Activated T-cell treated with anti-CD3 and anti-CD28 coated beads, Interleukin-2, amount 50 U/mL, for 72 hours (primary cell): ENCODE measurements around the gene G6PC2. TPM values are rescaled to one million over a fixed set of nuclear protein-coding genes. Genes with fewer than 3 reads are reported as not detected.

ENCODE experiments used
- ATAC-seq, 2 donors: fragments of 150-1000 bp; cut with Tn5 transposase; replicated peaks in 1 of 2; 2 replicates each; pipeline ENCODE4 v1.10.0; 2021; ENCODE audit warnings: moderate library complexity in 2 of 2, mild to moderate bottlenecking in 1 of 2
- DNase-seq, 2 donors: peaks; one replicate each; pipeline ENCODE4 v3.0.0; 2021 to 2022; ENCODE audit warnings: mixed read lengths in 1 of 2
- H3K27ac Mint-ChIP-seq: one replicate; pipeline ENCODE4 v1.8.0; 2022; ENCODE audit warnings: mild to moderate bottlenecking, moderate library complexity, mixed read lengths
- H3K27me3 Mint-ChIP-seq: one replicate; pipeline ENCODE4 v1.8.0; 2022; ENCODE audit warnings: low read depth, mixed read lengths
- H3K36me3 Mint-ChIP-seq, 2 donors: one replicate each; pipeline ENCODE4 v1.8.0; 2022; ENCODE audit warnings: mixed read lengths in 2 of 2, mild to moderate bottlenecking in 1 of 2; ENCODE audit not compliant: insufficient read depth in 2 of 2
- H3K4me1 Mint-ChIP-seq: one replicate; pipeline ENCODE4 v1.8.0; 2022; ENCODE audit warnings: low read depth, mixed read lengths
- H3K4me3 Mint-ChIP-seq, 2 donors: one replicate each; pipeline ENCODE4 v1.8.0; 2022; ENCODE audit warnings: mild to moderate bottlenecking in 2 of 2, mixed read lengths in 2 of 2, moderate library complexity in 2 of 2
- H3K9me3 Mint-ChIP-seq, 2 donors: one replicate each; pipeline ENCODE4 v1.8.0; 2022; ENCODE audit warnings: mixed read lengths in 2 of 2
- total RNA-seq, 2 donors: library from RNA; stranded (reverse); gene quantifications; one replicate each; pipeline ENCODE4 v1.2.3, GENCODE V29; 2022

G6PC2 gene
- total RNA-seq, 2 donors from 2014 or later, result not detected

DNA sequence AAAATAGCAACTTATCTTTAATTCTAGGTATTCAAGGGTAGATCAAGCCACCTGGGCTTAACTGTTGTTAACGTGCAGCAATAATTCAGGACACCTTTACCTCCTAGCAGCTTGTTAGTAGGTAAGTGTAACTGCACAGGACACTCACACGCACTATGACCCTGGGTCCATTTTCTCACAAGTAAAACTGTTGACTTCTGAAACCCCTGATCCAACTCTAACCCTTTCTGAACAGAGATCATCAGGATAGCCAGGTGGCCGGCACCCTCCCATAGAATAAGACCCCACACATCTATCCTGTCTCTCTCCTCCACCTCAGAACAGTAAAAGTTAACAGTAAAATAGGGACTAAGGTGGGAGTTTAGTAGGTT lies 11.5 kb upstream of the G6PC2 start:
- H3K36me3 Mint-ChIP-seq, result peaks cover 4 to 27% of the 10 kb centered on the region in 2 donors
- ATAC-seq (no peak), DNase-seq (no peak)
- H3K9me3 Mint-ChIP-seq, result no peaks in the 10 kb centered on the region
- peak overlapping the region; percentile 83 for H3K27ac Mint-ChIP-seq
- H3K4me3 Mint-ChIP-seq, result peak overlapping the region; percentile 91 to 93
- H3K4me1 Mint-ChIP-seq, result peaks cover 32% of the 10 kb centered on the region
- peaks cover 16% of the 10 kb centered on the region for H3K27me3 Mint-ChIP-seq

- Mint-ChIP-seq H3K36me3 (peaks cover 3 to 27% of the 10 kb centered on the region in 2 donors), H3K27me3 (peaks cover 17% of the 10 kb centered on the region), H3K27ac (peak within 1 kb of the TSS; percentile 83), H3K4me1 (peaks cover 27% of the 10 kb centered on the region), H3K4me3 (peak within 1 kb of the TSS; percentile 91 to 93), H3K9me3 (no peaks in the 10 kb centered on the region)
- peak; percentile 88 to 92 for DNase-seq
- peak; percentile 100 for ATAC-seq
Measured at GRCh38 chr2:168890006-168890782, 10.9 kb upstream of the G6PC2 start, which contains the start of gene SPC25. Gene SPC25 (minus strand): TSS chr2:168890430. CDS start chr2:168889519, 911 bp downstream.

DNA sequence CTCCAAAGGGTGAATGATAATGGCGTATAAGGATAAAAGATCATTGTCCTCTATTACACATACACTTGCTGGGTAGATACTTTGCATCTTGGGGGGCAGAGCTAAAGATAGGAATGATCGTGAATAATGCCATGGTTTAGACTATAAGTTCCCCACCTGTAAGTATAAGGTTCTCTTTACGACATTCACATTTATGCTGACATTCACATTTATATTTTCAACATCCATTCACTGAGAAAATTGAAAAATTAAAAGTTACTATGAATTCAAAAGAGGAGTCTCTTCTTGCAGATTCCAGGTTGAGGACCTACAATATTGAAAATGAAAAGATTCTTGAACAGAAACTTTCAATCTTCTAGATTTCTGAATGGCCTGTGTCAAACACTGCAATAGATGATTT lies 8.8 kb upstream of the G6PC2 start:
- no peak for ATAC-seq
- H3K27me3 Mint-ChIP-seq, result peaks cover 17% of the 10 kb centered on the region
- DNase-seq, result no peak
- H3K36me3 Mint-ChIP-seq, result peaks cover 3 to 9% of the 10 kb centered on the region in 2 donors
- peaks cover 19% of the 10 kb centered on the region for H3K4me1 Mint-ChIP-seq
- no peak overlapping the region for H3K27ac Mint-ChIP-seq
- no peaks in the 10 kb centered on the region for H3K9me3 Mint-ChIP-seq
- H3K4me3 Mint-ChIP-seq, result no peak overlapping the region

GRCh38 chr2:168894101-168894500 lies 7.0 kb upstream of the G6PC2 start:
- Mint-ChIP-seq H3K36me3 (peaks cover 3% of the 10 kb centered on the region in 2 donors), H3K4me1 (peaks cover 18% of the 10 kb centered on the region), H3K27me3 (peaks cover 17% of the 10 kb centered on the region), H3K4me3 (no peak overlapping the region), H3K9me3 (no peaks in the 10 kb centered on the region), H3K27ac (no peak overlapping the region)
- ATAC-seq (no peak), DNase-seq (no peak)

DNA sequence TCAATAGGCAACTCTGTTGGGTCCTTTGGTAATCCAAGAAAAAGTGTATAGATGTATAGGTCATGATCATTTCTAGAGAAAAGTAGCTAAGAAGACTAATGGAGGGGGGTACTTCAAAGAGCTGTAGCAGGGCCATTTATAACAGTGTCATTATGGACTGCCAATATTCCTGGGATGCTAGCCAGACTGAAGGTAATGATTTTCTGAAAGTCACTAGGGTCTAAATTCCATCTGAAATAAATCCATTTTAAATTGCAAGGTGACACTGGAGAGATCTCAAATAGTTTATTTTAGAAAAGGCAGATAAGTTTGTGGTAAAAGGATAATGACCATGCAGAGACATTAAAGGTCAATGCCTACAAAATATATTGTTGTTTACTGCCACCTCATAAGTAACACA lies 6.4 kb upstream of the G6PC2 start:
- DNase-seq (no peak), ATAC-seq (no peak)
- Mint-ChIP-seq H3K27ac (no peak overlapping the region), H3K4me1 (peaks cover 11% of the 10 kb centered on the region), H3K27me3 (peaks cover 17% of the 10 kb centered on the region), H3K9me3 (no peaks in the 10 kb centered on the region), H3K36me3 (peaks cover 3% of the 10 kb centered on the region in 2 donors), H3K4me3 (no peak overlapping the region)

GRCh38 chr2:168895771-168896170 lies 5.3 kb upstream of the G6PC2 start:
- no peak for DNase-seq
- H3K36me3 Mint-ChIP-seq, result no peaks in the 10 kb centered on the region
- no peak for ATAC-seq
- peaks cover 2% of the 10 kb centered on the region for H3K4me1 Mint-ChIP-seq
- H3K4me3 Mint-ChIP-seq, result no peak overlapping the region
- H3K9me3 Mint-ChIP-seq, result no peaks in the 10 kb centered on the region
- H3K27me3 Mint-ChIP-seq, result peaks cover 23% of the 10 kb centered on the region
- H3K27ac Mint-ChIP-seq, result no peak overlapping the region

DNA sequence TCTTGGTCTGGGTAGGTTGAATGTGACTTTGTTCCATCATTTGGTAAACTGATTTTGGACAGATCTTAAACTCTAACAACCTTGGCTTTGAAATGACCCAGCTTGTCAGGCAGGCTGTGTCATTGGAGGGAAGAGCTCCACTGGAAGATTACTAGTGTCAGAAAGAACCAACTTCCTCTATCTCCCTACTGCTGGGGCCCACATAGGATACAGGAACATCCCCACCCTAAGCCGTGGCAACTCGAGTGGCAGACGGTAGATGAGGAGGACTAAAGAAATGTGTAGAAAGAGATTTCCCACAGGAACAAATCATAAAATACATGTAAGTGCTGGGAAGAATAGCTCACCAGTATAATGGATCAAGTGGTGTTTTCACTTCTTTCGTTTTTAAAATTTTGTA lies 4.3 kb upstream of the G6PC2 start:
- peak in 1 of 2 donors; percentile 47 for ATAC-seq

GRCh38 chr2:168897449-168897848 lies 3.6 kb upstream of the G6PC2 start:
- peaks cover 24% of the 10 kb centered on the region for H3K27me3 Mint-ChIP-seq
- no peaks in the 10 kb centered on the region for H3K9me3 Mint-ChIP-seq

More for the DNA sequence above, 4.3 kb upstream of the G6PC2 start:
- peaks cover 25% of the 10 kb centered on the region for H3K27me3 Mint-ChIP-seq
- H3K4me1 Mint-ChIP-seq, result no peaks in the 10 kb centered on the region
- DNase-seq, result no peak
- H3K9me3 Mint-ChIP-seq, result no peaks in the 10 kb centered on the region
- no peak overlapping the region for H3K27ac Mint-ChIP-seq
- no peaks in the 10 kb centered on the region for H3K36me3 Mint-ChIP-seq
- no peak overlapping the region for H3K4me3 Mint-ChIP-seq

DNA sequence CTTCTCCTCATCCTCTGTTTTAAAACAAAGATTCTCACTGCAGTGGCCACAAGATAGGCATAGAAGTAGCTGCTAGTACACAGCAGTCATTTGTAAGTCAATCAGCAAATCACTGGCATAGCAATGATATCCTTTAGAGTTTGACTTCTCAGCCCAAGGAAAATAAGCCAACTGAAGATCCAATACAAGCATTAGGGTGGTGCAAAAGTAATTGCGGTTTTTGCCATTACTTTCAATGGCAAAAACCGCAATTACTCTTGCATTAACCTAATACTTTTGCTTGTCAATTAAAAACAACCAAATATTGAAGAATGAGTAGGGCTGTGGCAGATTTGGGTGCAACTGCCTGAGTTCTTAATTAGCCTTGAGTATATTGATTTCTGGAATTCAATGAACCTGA lies 2.8 kb downstream of the G6PC2 start:
- Mint-ChIP-seq H3K4me1 (no peaks in the 10 kb centered on the region), H3K4me3 (no peak overlapping the region), H3K27me3 (peaks cover 21% of the 10 kb centered on the region), H3K36me3 (no peaks in the 10 kb centered on the region), H3K27ac (no peak overlapping the region), H3K9me3 (no peaks in the 10 kb centered on the region)
- ATAC-seq (no peak), DNase-seq (no peak)

More at GRCh38 chr2:168897449-168897848, 3.6 kb upstream of the G6PC2 start:
- no peak overlapping the region for H3K27ac Mint-ChIP-seq
- H3K4me1 Mint-ChIP-seq, result no peaks in the 10 kb centered on the region
- DNase-seq (no peak), ATAC-seq (no peak)
- no peaks in the 10 kb centered on the region for H3K36me3 Mint-ChIP-seq
- H3K4me3 Mint-ChIP-seq, result no peak overlapping the region

DNA sequence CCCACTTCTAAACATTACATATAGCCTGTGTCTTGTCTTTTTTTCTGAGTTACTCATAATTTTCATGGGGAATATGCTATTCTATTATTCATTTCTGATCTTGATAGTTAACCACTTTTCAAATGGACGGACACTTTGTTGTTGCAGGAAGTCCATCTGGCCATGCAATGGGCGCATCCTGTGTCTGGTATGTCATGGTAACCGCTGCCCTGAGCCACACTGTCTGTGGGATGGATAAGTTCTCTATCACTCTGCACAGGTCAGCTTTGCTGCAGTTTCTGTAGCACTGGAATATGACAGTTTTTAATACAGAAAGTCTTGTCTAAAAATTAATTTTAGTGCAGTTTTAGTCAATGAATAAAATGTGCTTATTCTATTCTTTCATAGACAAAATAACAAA lies 3.3 kb downstream of the G6PC2 start:
- Mint-ChIP-seq H3K27me3 (peaks cover 21% of the 10 kb centered on the region), H3K36me3 (no peaks in the 10 kb centered on the region), H3K27ac (no peak overlapping the region), H3K4me3 (no peak overlapping the region), H3K4me1 (no peaks in the 10 kb centered on the region), H3K9me3 (no peaks in the 10 kb centered on the region)
- ATAC-seq (no peak), DNase-seq (no peak)

DNA sequence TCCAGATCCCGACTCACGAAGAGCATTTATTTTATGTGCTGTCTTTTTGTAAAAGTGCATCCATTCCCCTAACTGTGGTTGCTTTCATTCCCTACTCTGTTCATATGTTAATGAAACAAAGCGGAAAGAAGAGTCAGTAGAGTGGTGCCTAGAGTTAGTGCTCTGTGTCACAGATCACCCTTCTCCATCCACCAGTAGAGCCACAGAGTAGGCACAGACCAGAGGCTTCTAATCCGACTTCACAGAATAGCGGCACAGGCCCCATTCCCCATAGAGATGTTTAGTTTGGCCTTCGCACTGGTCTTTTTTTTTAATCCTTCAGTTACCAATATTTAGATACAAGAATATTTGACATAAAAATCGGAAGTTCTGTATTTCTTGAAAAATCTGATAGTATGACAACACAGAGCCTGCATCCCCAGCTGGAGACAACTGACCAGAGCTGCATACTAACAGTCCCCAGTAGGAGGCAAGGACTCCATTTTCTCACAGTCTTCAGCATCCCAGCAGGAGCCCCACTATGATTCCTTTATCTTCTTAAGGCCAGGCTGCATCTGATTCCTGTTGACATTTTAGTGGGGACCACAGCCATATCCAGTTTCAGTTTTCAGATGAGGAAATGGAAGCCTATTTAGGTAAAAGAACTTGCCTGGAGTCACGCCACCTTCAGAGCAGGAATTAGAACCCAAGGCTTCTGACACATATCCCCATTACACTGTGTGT lies 7.0 kb downstream of the G6PC2 start:
- H3K4me3 Mint-ChIP-seq, result no peak overlapping the region
- H3K27ac Mint-ChIP-seq, result no peak overlapping the region
- peaks cover 6% of the 10 kb centered on the region for H3K4me1 Mint-ChIP-seq
- H3K36me3 Mint-ChIP-seq, result no peaks in the 10 kb centered on the region
- no peaks in the 10 kb centered on the region for H3K9me3 Mint-ChIP-seq
- no peak for DNase-seq
- no peak for ATAC-seq
- H3K27me3 Mint-ChIP-seq, result peaks cover 39% of the 10 kb centered on the region

GRCh38 chr2:168910330-168910729 lies 9.2 kb downstream of the G6PC2 start:
- Mint-ChIP-seq H3K9me3 (peaks cover 0 to 4% of the 10 kb centered on the region in 2 donors), H3K4me3 (no peak overlapping the region), H3K4me1 (peaks cover 6% of the 10 kb centered on the region), H3K27me3 (peaks cover 51% of the 10 kb centered on the region), H3K36me3 (peaks cover 4% of the 10 kb centered on the region in 2 donors), H3K27ac (no peak overlapping the region)
- ATAC-seq, result no peak
- DNase-seq, result no peak

- H3K9me3 Mint-ChIP-seq, result peaks cover 0 to 4% of the 10 kb centered on the region in 2 donors
Measured at GRCh38 chr2:168912466-168912865, 11.4 kb downstream of the G6PC2 start.

More at GRCh38 chr2:168912466-168912865, 11.4 kb downstream of the G6PC2 start:
- peaks cover 45% of the 10 kb centered on the region for H3K27me3 Mint-ChIP-seq
- H3K36me3 Mint-ChIP-seq, result peaks cover 4% of the 10 kb centered on the region in 2 donors
- ATAC-seq (no peak), DNase-seq (no peak)
- no peak overlapping the region for H3K27ac Mint-ChIP-seq
- H3K4me1 Mint-ChIP-seq, result peaks cover 14% of the 10 kb centered on the region
- peak overlapping the region; percentile 55 to 71 for H3K4me3 Mint-ChIP-seq
